Measurements from ENCODE around the gene RNF167. TPM values are rescaled to one million over a fixed set of nuclear protein-coding genes. Genes with fewer than 3 reads are reported as not detected.

The RNF167 gene
- polyA plus RNA-seq, 1 donor (not counting 4 experiments of a cell fraction or from before 2014, with no cell fraction given): 101 TPM

- peaks cover 2% of the 10 kb centered on the region for H3K9me1 ChIP-seq (ENCODE audit: control insufficient read depth, extremely low read depth, insufficient read depth, low read length)
- H3K4me3 ChIP-seq (ENCODE audit: control insufficient read depth in 2 of 3, extremely low read depth in 1 of 3, insufficient read depth in 2 of 3, low read depth in 1 of 3, low read length in 3 of 3): no peak overlapping the region
- TF ChIP-seq EZH2 (IDR thresholded peaks at IDR 0.05; ENCODE audit: low read length) (no peak), CTCF (optimal IDR thresholded peaks at IDR 0.05 in 1 of 3, IDR thresholded peaks at IDR 0.05 in 1 of 3, conservative IDR thresholded peaks at IDR 0.05 in 1 of 3; ENCODE audit: extremely low read depth in 1 of 3, insufficient read depth in 2 of 3, low read length in 3 of 3) (no peak)
- DNase-seq (ENCODE audit: low read depth, low spot score) (no peak), FAIRE-seq (no peak)
- H3K36me3 ChIP-seq (ENCODE audit: control insufficient read depth in 2 of 2, extremely low read depth in 1 of 2, insufficient read depth in 2 of 2, low read length in 2 of 2): peaks cover 9 to 15% of the 10 kb centered on the region in 2 experiments
- H3K79me2 ChIP-seq (ENCODE audit: control insufficient read depth, insufficient read depth, low read length): no peaks in the 10 kb centered on the region
- H3K4me2 ChIP-seq (ENCODE audit: control insufficient read depth, extremely low read depth, insufficient read depth, low read depth, low read length): no peak overlapping the region
- dilution Hi-C loops (cut with MboI; ENCODE audit: extremely low pct_ligation_motif_present, low sequenced_read_pairs): no loop called here
- no peak overlapping the region for H3K27ac ChIP-seq (ENCODE audit: control insufficient read depth, insufficient read depth, low read length)
- H3K27me3 ChIP-seq (ENCODE audit: control insufficient read depth, extremely low read depth, insufficient read depth, low read length): no peaks in the 10 kb centered on the region
- H4K20me1 ChIP-seq (ENCODE audit: control insufficient read depth, extremely low read depth, insufficient read depth, low read length): no peaks in the 10 kb centered on the region
- H3K9me3 ChIP-seq (ENCODE audit: control insufficient read depth, low read depth, low read length): no peaks in the 10 kb centered on the region
- no peak overlapping the region for H2AFZ ChIP-seq (ENCODE audit: control insufficient read depth, low read length)
- H3K9ac ChIP-seq (ENCODE audit: control insufficient read depth, extremely low read depth, insufficient read depth, low read length): no peak overlapping the region
- peaks cover 8% of the 10 kb centered on the region for H3K4me1 ChIP-seq (ENCODE audit: control insufficient read depth, extremely low read depth, insufficient read depth, low read length)
These were observed 18.0 kb downstream of the RNF167 start for GRCh38 chr17:4958102-4958501.

GRCh38 chr17:4959261-4959965, 19.3 kb downstream of the RNF167 start:
- no peak for TF ChIP-seq CTCF (optimal IDR thresholded peaks at IDR 0.05 in 1 of 3, IDR thresholded peaks at IDR 0.05 in 1 of 3, conservative IDR thresholded peaks at IDR 0.05 in 1 of 3; ENCODE audit: extremely low read depth in 1 of 3, insufficient read depth in 2 of 3, low read length in 3 of 3)
- TF ChIP-seq EZH2 (IDR thresholded peaks at IDR 0.05; ENCODE audit: low read length): no peak
- Histone ChIP-seq H3K9me3 (ENCODE audit: control insufficient read depth, low read depth, low read length) (no peaks in the 10 kb centered on the region), H3K27ac (ENCODE audit: control insufficient read depth, insufficient read depth, low read length) (no peak overlapping the region), H3K4me1 (ENCODE audit: control insufficient read depth, extremely low read depth, insufficient read depth, low read length) (no peaks in the 10 kb centered on the region), H4K20me1 (ENCODE audit: control insufficient read depth, extremely low read depth, insufficient read depth, low read length) (no peaks in the 10 kb centered on the region), H3K9me1 (ENCODE audit: control insufficient read depth, extremely low read depth, insufficient read depth, low read length) (no peaks in the 10 kb centered on the region), H3K36me3 (ENCODE audit: control insufficient read depth in 2 of 2, extremely low read depth in 1 of 2, insufficient read depth in 2 of 2, low read length in 2 of 2) (peaks cover 9 to 15% of the 10 kb centered on the region in 2 experiments), H3K9ac (ENCODE audit: control insufficient read depth, extremely low read depth, insufficient read depth, low read length) (no peak overlapping the region), H3K4me2 (ENCODE audit: control insufficient read depth, extremely low read depth, insufficient read depth, low read depth, low read length) (no peak overlapping the region), H3K79me2 (ENCODE audit: control insufficient read depth, insufficient read depth, low read length) (no peaks in the 10 kb centered on the region), H3K27me3 (ENCODE audit: control insufficient read depth, extremely low read depth, insufficient read depth, low read length) (no peaks in the 10 kb centered on the region), H3K4me3 (ENCODE audit: control insufficient read depth in 2 of 3, extremely low read depth in 1 of 3, insufficient read depth in 2 of 3, low read depth in 1 of 3, low read length in 3 of 3) (no peak overlapping the region), H2AFZ (ENCODE audit: control insufficient read depth, low read length) (no peak overlapping the region)
- DNase-seq (ENCODE audit: low read depth, low spot score) (no peak), FAIRE-seq (no peak)
- dilution Hi-C loops (cut with MboI; ENCODE audit: extremely low pct_ligation_motif_present, low sequenced_read_pairs): no loop called here

All from keratinocyte (primary cell).